Measurements from ENCODE around the gene SORL1-AS1.

SORL1-AS1 gene

DNA sequence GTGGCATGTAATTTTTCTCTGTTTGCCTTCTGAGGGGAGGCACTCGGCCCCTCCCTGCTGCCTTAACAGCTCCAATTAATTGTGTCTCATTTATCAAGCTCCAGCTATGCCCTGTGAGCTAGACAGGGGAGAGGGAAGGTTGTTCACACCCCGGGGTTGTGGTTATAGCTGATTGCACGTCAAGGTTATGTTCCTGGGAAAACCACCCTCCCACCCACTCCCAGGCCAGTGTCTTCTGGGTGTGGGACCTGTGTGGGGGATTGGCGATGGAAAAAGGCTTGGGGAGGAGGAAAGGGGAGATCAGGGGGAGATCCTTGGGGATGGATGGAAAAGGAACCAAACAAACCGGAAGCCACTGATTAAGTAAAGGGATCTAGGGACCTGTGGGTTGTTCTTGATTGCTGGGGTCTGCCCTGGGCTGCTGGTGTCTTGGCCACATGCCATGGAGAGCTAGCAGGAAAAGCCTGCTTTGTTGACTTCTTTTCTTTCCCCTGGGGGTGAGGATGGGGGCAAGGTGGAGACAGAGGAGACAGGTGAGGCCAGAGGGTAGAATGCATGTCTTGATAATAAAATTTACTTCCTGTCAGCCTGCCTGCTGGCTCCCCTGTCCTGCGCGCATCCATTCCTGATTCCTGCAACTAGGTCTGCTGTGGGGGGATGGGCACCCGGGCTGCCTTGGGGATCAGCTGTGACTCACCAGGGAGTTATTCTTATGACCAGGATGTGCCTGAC is 13.5 kb upstream of the SORL1-AS1 start:
- TF ChIP-seq, protein P1, sequence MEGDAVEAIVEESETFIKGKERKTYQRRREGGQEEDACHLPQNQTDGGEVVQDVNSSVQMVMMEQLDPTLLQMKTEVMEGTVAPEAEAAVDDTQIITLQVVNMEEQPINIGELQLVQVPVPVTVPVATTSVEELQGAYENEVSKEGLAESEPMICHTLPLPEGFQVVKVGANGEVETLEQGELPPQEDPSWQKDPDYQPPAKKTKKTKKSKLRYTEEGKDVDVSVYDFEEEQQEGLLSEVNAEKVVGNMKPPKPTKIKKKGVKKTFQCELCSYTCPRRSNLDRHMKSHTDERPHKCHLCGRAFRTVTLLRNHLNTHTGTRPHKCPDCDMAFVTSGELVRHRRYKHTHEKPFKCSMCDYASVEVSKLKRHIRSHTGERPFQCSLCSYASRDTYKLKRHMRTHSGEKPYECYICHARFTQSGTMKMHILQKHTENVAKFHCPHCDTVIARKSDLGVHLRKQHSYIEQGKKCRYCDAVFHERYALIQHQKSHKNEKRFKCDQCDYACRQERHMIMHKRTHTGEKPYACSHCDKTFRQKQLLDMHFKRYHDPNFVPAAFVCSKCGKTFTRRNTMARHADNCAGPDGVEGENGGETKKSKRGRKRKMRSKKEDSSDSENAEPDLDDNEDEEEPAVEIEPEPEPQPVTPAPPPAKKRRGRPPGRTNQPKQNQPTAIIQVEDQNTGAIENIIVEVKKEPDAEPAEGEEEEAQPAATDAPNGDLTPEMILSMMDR (IDR thresholded peaks at IDR 0.05; ENCODE audit: insufficient read depth, low read length), result no peak
- DNase-seq (ENCODE audit: low read depth), result peak; percentile 90
- no peak overlapping the region for H3K4me3 ChIP-seq (ENCODE audit: low read depth, low read length)

DNA sequence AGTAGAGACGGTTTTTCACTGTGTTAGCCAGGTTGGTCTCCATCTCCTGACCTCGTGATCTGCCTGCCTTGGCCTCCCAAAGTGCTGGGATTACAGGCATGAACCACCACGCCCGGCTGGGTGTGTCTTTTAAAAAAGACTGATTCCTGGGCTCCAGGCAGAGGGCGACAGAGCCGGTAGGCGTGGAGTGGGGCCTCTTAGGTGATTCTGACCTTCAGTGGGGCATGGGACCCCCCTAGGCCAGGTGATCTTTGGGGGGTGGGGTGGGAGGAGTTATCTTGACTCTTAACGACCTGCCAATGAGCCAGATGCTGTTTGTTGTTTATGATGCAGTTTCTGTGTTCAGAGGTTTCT is 12.9 kb upstream of the SORL1-AS1 start:
- H3K4me3 ChIP-seq (ENCODE audit: low read depth, low read length), result no peak overlapping the region
- no peak for DNase-seq (ENCODE audit: low read depth)
- TF ChIP-seq, protein P1 (IDR thresholded peaks at IDR 0.05; ENCODE audit: insufficient read depth, low read length), result no peak

DNA sequence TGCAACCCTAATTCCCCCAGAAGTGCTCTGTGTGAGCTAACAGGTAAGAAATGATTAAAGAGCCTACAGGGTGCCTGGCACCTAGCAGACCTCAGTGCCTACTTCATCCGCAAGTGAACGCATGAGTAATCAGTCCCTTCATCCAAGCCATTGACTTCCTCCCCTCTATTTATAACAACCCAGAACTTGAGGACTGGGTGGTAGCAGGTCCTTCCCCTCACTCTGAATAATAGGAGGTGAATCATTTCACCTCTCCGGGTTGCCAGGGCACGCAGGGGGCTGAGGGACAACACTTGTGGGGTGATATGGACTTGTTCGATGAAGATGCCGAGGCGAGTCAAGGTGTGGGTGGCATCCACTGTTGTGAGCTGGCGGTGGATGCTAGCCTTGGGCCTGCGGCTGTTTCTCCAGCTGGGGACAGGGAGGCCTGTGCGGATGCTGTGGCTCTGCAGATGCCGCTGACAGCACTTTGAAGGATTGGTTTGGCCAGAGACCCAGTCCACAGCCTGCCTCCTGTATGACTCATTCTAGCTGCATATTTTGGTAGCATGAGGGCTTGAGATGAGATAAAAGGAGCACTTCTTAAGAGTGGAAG is 11.7 kb upstream of the SORL1-AS1 start:
- DNase-seq (ENCODE audit: low read depth), result peak; percentile 88
- H3K4me3 ChIP-seq (ENCODE audit: low read depth, low read length), result no peak overlapping the region
- TF ChIP-seq, protein P1 (IDR thresholded peaks at IDR 0.05; ENCODE audit: insufficient read depth, low read length), result no peak

DNA sequence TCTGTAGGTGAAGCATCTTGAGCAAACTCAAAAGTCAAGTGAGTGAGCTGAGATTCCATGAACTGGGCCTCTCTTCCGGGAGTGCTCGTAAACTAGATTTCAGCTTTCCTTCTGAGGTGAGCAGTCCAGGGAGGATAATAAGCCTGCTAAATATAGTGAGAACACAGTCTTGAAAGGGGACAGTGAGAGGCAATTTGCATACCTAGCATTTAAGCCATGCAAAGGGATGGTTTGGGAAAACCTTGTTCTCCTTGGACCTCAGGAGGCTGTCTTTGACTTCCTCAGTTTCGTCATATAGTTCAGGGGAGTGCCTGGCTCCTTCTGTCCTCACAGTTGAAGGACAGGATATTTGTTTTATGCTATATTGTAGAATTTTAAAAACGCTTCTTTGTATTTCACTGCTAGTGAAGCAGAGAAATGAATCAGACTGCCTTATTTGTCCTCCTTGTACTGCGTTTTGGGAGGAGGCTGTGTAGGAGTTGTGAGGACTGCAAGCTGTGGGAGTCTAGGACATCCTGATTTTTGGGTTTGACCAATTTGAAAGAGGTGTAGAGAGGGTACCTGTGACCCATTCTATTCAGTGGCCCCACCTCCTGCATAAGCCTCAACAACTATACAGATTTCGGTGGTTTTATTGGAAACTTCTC is 11.0 kb upstream of the SORL1-AS1 start:
- H3K4me3 ChIP-seq (ENCODE audit: low read depth, low read length), result no peak overlapping the region
- TF ChIP-seq, protein P1 (IDR thresholded peaks at IDR 0.05; ENCODE audit: insufficient read depth, low read length), result no peak
- DNase-seq (ENCODE audit: low read depth), result no peak

DNA sequence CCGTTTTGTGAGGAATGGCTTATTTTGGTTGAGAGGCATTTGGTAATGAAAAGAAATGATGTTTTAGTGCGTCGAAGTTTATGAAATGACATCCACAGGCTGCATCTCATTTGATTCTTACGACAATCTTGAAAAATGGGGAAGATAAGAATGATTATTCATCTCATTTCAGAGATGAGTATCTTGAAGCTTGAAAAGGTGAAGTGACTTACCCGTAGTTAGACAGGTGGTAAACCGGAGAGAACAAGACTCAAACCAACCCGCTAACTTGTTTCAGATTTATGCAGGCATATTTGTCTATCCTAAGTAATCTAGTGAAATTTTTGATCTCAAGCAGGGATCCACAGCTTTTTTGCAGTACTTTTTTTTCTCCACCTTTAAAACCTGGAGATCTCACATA is 9.1 kb upstream of the SORL1-AS1 start:
- TF ChIP-seq, protein P1 (IDR thresholded peaks at IDR 0.05; ENCODE audit: insufficient read depth, low read length), result no peak
- DNase-seq (ENCODE audit: low read depth), result no peak
- H3K4me3 ChIP-seq (ENCODE audit: low read depth, low read length), result no peak overlapping the region

DNA sequence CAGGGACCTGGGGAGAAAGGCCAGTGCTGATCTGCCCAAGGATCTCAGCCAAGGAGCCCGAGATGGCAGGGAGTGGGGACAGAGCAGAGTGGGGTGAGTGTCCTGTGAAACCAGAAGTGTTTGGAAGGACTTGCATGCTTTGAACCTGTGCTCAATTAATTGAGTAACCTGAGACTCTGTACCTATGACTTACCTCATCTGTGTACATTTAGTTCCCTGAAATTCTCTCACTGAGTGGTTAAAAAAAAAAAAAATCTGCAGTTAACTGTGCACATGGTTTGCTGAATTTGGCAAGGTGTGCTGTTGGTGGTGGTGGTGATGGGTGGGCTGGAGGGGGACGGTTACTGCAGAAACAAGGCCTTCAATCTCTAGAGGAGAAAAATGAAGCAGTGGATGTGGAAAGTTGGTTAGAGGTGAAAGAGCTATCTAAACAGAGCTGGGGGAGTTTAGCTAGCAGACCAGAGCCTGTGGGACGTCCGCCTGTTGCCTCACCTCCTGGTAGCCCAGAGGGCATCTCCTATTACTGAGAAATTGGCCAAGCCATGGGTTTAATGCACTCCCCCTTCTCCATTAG is 8.3 kb upstream of the SORL1-AS1 start:
- DNase-seq (ENCODE audit: low read depth), result no peak
- TF ChIP-seq, protein P1 (IDR thresholded peaks at IDR 0.05; ENCODE audit: insufficient read depth, low read length), result no peak

More for the DNA sequence above, 8.3 kb upstream of the SORL1-AS1 start:
- H3K4me3 ChIP-seq (ENCODE audit: low read depth, low read length), result no peak overlapping the region
